IPS-18c (cell line): ENCODE results near the gene NPDC1.

Experiments used
- H3K4me3 ChIP-seq: 2 replicates; pipeline ENCODE4 v1.7.0; 2013; ENCODE audit warnings: low read depth, mild to moderate bottlenecking, low read length, moderate library complexity; ENCODE audit not compliant: insufficient read depth
- H3K9me3 ChIP-seq: one replicate; pipeline ENCODE4 v1.6.1; 2013; ENCODE audit warnings: mild to moderate bottlenecking, low read length, moderate library complexity; ENCODE audit not compliant: control insufficient read depth, insufficient read depth

The NPDC1 gene

DNA sequence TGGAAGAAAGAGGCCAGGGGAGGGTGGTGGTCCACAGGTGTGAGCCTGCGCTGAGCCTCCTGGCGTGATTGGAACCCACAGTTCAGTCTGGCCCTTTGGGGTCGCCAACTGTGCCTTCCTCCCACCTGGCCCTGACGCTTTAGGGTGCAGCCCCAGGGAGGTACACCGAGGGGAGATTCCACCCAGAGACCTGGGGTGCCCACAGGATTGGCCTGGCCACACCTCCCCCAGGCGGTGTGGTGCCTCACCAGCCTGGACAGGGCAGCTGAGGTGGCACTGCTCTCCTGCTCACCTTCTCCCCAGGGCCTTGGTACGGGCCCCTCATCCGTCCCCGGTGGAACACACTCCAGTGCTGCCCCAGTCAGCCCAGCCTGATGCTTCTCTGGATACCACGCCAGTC, 48.6 kb downstream of the NPDC1 start:
- H3K4me3 ChIP-seq: 0 out of 2 replicates have a peak overlapping the region, but pooled peaks have one; percentile 15

DNA sequence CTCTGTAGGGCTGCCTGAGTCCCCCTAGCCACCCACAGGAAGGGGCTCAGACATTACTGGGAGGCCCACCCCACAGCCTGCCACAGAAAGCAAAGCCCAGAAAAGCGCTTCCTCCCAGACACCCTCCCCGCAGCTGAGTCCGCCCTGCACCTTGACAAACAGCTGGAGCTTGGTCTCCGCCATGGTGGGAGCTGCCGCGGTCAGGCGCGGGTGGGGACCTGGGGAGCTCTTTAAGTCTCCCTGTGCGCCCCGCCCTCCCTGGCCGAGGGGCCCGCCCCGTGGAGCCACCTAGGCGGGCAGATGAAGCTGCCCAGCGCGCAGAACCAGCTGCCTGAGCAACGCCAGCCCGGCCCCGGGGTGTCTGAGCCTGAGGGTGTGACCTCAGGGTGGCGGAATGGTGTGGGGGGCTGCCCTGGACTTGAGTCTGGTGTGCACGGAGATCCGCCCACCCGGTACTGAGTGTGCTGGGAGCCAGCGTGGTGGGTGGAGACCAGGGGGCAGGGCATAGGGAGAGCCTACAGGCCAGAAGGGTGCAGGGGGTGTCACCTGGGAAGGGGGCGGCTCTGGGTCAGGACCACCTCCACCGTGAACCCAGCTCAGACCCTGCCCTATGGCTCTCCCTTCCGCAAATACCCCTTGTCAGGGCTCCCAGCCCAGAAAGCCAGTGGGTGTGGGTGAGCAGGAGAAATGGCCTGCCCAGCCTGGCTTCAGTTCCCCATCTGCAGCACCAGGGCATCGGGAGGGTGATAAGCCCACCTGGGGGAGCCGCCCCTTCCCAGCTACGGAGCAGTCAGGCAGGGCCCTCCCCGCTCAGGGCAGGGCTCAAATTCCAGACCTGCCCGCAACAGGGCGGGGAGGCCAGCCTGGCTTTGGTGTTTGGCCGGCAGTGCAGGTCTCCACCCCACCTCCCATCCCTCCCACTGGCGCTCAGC, 49.4 kb downstream of the NPDC1 start, which contains the start of gene CLIC3:
Gene CLIC3, minus strand, starts transcription at position 208 of the 932 bp plus-strand sequence. Its CDS starts 25 bp downstream, at position 183.
- no peaks in the 10 kb centered on the region for H3K9me3 ChIP-seq
- H3K4me3 ChIP-seq: peak within 1 kb of the TSS; percentile 34

More for the DNA sequence above, 48.6 kb downstream of the NPDC1 start:
- no peaks in the 10 kb centered on the region for H3K9me3 ChIP-seq

GRCh38 chr9:136995772-136996311, 50.1 kb downstream of the NPDC1 start:
- Histone ChIP-seq H3K4me3 (no peak overlapping the region), H3K9me3 (no peaks in the 10 kb centered on the region)

GRCh38 chr9:136995362-136995761, 50.6 kb downstream of the NPDC1 start:
- Histone ChIP-seq H3K4me3 (no peak overlapping the region), H3K9me3 (no peaks in the 10 kb centered on the region)

DNA sequence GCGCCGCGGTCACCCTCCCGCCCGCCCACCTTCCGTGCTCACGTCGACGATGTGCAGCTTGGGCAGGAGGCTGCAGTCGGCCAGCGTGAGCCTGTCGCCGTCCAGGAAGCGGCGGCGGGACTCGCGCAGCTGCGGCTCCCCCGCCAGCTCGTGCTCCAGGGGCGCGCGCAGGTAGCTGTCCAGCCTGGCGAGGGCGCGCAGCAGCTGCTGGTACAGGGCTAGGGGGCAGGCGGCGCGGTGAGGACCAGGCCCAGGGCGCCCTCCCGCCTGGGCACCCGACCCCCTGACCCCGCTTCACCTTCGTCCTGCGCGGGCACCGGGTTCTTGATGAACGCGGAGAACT, 51.1 kb downstream of the NPDC1 start:
- no peaks in the 10 kb centered on the region for H3K9me3 ChIP-seq
- no peak overlapping the region for H3K4me3 ChIP-seq

DNA sequence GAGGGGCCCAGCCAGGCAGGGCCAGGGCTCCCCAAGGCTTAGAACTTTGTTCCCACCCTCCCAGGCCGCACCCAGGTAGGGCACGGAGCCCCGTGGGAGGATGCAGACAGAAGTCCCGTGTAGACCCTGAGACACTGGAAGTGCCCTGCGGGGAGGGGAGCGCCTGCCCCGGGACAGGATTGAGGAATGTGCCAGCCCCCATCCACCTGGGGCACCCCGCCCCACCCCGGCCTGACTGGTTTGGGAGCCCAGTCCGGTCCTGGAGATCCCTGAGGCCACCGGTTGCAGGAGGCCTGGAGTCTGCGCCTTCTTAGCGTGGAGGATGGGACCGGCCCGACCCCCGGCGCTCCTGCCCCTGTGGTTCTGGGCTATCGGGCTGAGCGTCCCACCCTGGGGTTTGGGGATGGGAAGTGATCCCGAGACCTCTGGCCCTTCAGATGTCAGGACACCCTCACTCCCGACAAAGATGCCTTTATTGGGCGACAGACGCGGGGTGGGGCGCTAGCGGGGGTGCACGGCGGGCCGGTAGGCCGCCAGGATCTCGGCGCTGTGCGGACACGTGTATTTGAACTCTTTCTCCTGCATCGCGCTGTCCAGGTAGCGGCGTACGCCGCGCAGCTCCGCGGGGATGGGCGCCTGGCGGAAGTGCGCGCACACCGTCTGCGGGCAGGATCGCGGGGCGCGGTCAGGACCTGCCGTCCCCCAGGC, 51.6 kb downstream of the NPDC1 start:
- no peak overlapping the region for H3K4me3 ChIP-seq
- H3K9me3 ChIP-seq: no peaks in the 10 kb centered on the region

DNA sequence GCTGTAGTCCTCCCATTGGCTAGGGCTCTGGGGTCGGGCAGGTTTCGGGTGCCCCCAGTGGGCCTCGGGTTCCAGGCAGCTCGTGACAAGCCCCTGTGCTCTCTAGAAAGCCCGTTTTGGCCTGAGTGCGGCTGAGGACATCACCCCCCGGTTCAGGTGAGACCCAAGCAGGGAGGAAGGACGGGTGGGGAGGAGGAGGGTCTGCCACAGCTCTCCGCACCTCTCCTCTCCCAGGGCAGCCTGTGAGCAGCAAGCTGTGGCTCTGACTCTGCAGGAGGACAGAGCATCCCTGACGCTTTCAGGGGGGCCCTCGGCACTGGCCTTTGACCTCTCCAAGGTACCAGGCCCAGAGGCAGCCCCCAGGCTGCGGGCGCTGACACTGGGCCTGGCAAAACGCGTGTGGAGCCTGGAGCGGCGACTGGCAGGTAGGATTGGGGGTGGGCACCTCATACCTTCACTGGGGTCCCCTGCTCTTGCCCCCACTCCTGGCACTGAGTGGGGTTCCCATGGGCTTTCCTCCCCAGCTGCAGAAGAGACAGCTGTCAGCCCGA, 53.1 kb downstream of the NPDC1 start:
- H3K9me3 ChIP-seq: no peaks in the 10 kb centered on the region
- peak overlapping the region; percentile 89 for H3K4me3 ChIP-seq

DNA sequence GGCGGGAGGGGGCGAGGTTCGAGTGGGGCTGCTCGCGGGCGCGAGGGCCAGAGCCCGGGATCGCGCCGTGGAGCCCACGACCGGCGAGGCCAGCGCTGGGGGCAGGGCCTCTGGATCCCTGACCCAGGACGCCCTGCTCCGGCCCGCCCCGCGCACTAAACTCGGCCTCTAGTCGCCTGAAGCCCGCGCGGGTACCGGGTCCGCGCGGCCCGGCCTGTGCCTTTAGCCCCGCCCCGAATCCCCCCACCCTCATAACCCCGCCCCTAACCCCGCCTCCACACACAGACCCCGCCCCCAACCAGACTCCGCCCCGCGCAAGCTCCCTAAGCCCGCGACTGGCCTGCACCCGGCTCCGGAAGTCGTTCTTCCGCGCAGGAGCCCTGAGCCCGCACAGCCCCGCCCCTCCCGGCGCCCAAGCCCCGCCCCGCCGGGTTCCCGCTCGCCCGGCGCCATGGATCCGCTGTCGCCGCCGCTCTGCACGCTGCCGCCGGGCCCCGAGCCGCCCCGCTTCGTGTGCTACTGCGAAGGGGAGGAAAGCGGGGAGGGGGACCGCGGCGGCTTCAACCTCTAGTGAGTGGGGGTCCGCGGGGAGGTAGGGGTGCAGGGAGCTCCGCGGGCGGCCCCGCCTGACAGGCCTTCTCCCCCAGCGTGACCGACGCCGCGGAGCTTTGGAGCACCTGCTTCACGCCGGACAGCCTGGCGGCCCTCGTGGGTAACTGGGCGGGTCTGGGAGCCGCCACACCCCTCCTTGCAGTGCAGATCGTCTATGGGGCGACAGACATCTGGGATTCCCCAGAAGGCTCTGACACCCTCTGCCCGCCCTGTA, 53.8 kb downstream of the NPDC1 start, which contains the start of gene PAXX:
Gene PAXX, plus strand, starts transcription at position 430 of the 826 bp plus-strand sequence. Its CDS starts 22 bp downstream, at position 452.
- Histone ChIP-seq H3K9me3 (no peaks in the 10 kb centered on the region), H3K4me3 (peak within 1 kb of the TSS; percentile 89)

- H3K4me3 ChIP-seq: no peak overlapping the region
These were observed 55.6 kb downstream of the NPDC1 start for GRCh38 chr9:136990242-136990911.

More at GRCh38 chr9:136990242-136990911, 55.6 kb downstream of the NPDC1 start:
- H3K9me3 ChIP-seq: no peaks in the 10 kb centered on the region
